Sigmoid colon (tissue), 7 donors: ENCODE results near the gene LACTBL1. TPM values are rescaled to one million over a fixed set of nuclear protein-coding genes. Genes with fewer than 3 reads are reported as not detected.

Source experiments
- DNase-seq: peaks from one replicate; pipeline ENCODE4 v3.0.0-alpha.2; 2019
- H3K27ac ChIP-seq, 4 donors: fragments of 200-600 bp; sonication (generic); one replicate each; pipeline ENCODE4 v1.5.1; 2016 to 2019; ENCODE audit warnings: mild to moderate bottlenecking in 1 of 4
- H3K27me3 ChIP-seq, 3 donors: fragments of 200-600 bp; sonication (generic); one replicate each; pipeline ENCODE4 v1.5.1; 2019; ENCODE audit warnings: mild to moderate bottlenecking in 1 of 3
- H3K36me3 ChIP-seq, 4 donors: fragments of 200-600 bp; sonication (generic); one replicate each; pipeline ENCODE4 v1.5.1; 2016 to 2019
- H3K4me1 ChIP-seq, 4 donors: fragments of 200-600 bp; sonication (generic); one replicate each; pipeline ENCODE4 v1.5.1; 2017 to 2019
- H3K4me3 ChIP-seq, 4 donors: fragments of 200-600 bp; sonication (generic); one replicate each; pipeline ENCODE4 v1.5.1; 2017 to 2019; ENCODE audit warnings: mild to moderate bottlenecking in 2 of 4, moderate library complexity in 1 of 4
- H3K9me3 ChIP-seq, 4 donors: fragments of 200-600 bp in 3 of 4; sonication (generic) in 3 of 4; one replicate each; pipeline versions ENCODE4 v1.5.1 to v1.6.1; 2013 to 2019
- CTCF ChIP-seq, 4 experiments: fragments of 450-650 bp in 3 of 4; fragments of 200-600 bp in 1 of 4; IDR thresholded peaks; one replicate each; pipeline ENCODE4 v1.5.1; 2016 to 2019; ENCODE audit warnings: antibody characterized with exemption in 4 of 4, mild to moderate bottlenecking in 3 of 4, moderate library complexity in 2 of 4
- EP300 ChIP-seq, 4 donors: sonication (generic); formaldehyde crosslinking; IDR thresholded peaks; one replicate each; pipeline ENCODE4 v1.6.1; 2017; ENCODE audit warnings: antibody characterized with exemption in 4 of 4
- POLR2A ChIP-seq, 2 donors: fragments of 450-650 bp; IDR thresholded peaks; one replicate each; pipeline ENCODE4 v1.6.1; 2016; ENCODE audit warnings: antibody characterized with exemption in 2 of 2, mild to moderate bottlenecking in 2 of 2, moderate library complexity in 2 of 2
- POLR2AphosphoS5 ChIP-seq, 4 donors: sonication (generic); formaldehyde crosslinking; IDR thresholded peaks; one replicate each; pipeline ENCODE4 v1.6.1; 2017; ENCODE audit warnings: antibody characterized with exemption in 4 of 4
- WGBS, 2 donors: extraction: QIAGEN DNeasy Blood & Tissue Kit; methylation state at CpG; one replicate each; pipeline ENCODE4 v1.1.7; 2013; 5-methylcytosine and 5-hydroxymethylcytosine counted together
- intact Hi-C: fragments of 100-400 bp; cut with DNase I; formaldehyde crosslinking; loops from one replicate; pipeline ENCODE4 v1.15.1; 2023
- polyA plus RNA-seq, 3 donors: library from polyadenylated mRNA; stranded (reverse); fragments of 200-250 nt; gene quantifications; one replicate each; pipeline ENCODE4 v1.2.3, GENCODE V29; 2013
- total RNA-seq, 4 donors: library from RNA; depleted of rRNA; stranded (reverse); fragments of >200 nt; gene quantifications; one replicate each; pipeline ENCODE4 v1.1.0, GENCODE V29; 2016
- donor health status: healthy with polysubstance abuse.
- donor health status: Bipolar disorder and iron deficiency.
- donor health status: healthy.

Gene LACTBL1
- total and polyA plus RNA-seq, 7 donors = not detected

DNA sequence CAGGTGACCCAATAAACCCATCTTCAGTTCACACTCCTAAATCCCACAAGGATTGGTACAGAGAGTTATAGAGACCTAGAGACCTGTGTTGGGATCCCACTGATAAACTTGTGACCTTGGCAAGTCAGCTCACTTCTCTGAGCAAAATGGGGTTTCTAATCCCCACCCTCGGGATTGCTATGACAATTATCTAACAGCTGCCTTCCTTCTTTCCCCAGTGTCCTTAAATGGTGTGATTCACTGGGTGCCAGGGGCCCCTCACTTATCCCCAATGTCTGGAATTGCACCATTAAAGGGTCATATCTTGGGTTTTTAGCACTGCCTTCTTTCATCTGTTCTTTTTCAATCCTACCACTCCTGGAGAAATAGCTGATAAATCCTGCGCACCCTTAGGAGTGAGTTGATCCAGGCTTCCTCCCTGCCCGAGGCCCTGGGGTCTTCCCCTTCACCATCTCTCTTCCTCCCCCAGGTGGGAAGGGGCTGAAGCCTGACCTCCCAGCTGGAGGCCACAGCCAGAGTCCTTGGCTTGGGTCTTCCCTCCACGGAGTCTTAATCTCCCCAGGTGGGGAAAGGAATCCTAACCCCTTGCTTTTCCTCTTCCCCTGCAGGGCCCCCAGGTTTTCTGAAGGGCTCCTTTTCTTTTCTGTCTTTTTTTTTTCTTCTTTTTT is 39.7 kb downstream of the LACTBL1 start:
- H3K4me3 ChIP-seq = no peak overlapping the region
- no peak overlapping the region for H3K27ac ChIP-seq
- DNase-seq = peak; percentile 29
- peaks cover 0 to 2% (median 0%) of the 10 kb centered on the region in 4 donors for H3K9me3 ChIP-seq
- H3K27me3 ChIP-seq = peaks cover 0 to 5% (median 0%) of the 10 kb centered on the region in 3 donors
- no peaks in the 10 kb centered on the region for H3K4me1 ChIP-seq
- intact Hi-C loops = loop anchor here (10.0 kb wide), 1 partner anchor 508 kb away; no protein-coding TSS in a partner anchor
- no peak for TF ChIP-seq EP300 (IDR thresholded peaks at IDR 0.05)
- TF ChIP-seq POLR2A (IDR thresholded peaks at IDR 0.05) = no peak
- no peak for TF ChIP-seq POLR2AphosphoS5 (IDR thresholded peaks at IDR 0.05)
- no peak for TF ChIP-seq CTCF (IDR thresholded peaks at IDR 0.05)
- no peaks in the 10 kb centered on the region for H3K36me3 ChIP-seq
- WGBS, 2 donors = 54 to 58% methylated on average over 4 of the region's 4 CpGs

- 26 to 43% methylated on average over 11 of the region's 11 CpGs for WGBS, 2 donors
These were observed 42.3 kb downstream of the LACTBL1 start for GRCh38 chr1:22930240-22930912.

DNA sequence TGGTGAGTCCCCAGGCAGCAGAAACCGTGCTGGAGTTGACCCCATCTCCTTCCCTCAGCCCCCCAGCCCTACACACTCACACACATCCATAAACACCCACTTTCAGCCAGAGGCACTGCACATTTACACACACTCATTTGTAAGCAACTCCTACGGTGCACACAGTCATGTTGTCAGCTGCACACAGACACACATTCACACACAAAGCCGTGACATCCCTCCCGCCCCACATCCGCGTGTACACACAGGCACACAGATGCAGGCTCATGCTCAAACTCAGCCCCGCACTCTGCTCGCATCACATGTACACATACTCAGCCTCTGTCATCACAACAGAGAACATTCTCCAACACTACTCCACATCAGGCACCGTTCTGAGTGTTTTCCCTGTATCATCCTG is 47.6 kb downstream of the LACTBL1 start:
- no peak for DNase-seq
- intact Hi-C loops = no loop called here
- Histone ChIP-seq H3K36me3 (no peaks in the 10 kb centered on the region), H3K9me3 (no peaks in the 10 kb centered on the region), H3K27me3 (no peaks in the 10 kb centered on the region), H3K27ac (no peak overlapping the region), H3K4me3 (no peak overlapping the region), H3K4me1 (no peaks in the 10 kb centered on the region)
- no peak for TF ChIP-seq EP300 (IDR thresholded peaks at IDR 0.05)
- no peak for TF ChIP-seq POLR2A (IDR thresholded peaks at IDR 0.05)
- TF ChIP-seq CTCF (IDR thresholded peaks at IDR 0.05) = no peak
- no peak for TF ChIP-seq POLR2AphosphoS5 (IDR thresholded peaks at IDR 0.05)
- WGBS, 2 donors = 59 to 66% methylated on average over 9 of the region's 9 CpGs

More at GRCh38 chr1:22930240-22930912, 42.3 kb downstream of the LACTBL1 start:
- intact Hi-C loops = loop anchor here (1.0 to 10.0 kb wide), 2 partner anchors 226 to 506 kb away; no protein-coding TSS in a partner anchor
- Histone ChIP-seq H3K36me3 (no peaks in the 10 kb centered on the region), H3K4me1 (no peaks in the 10 kb centered on the region), H3K4me3 (no peak overlapping the region), H3K27me3 (peaks cover 0 to 5% (median 0%) of the 10 kb centered on the region in 3 donors), H3K9me3 (peaks cover 0 to 2% (median 0%) of the 10 kb centered on the region in 4 donors), H3K27ac (no peak overlapping the region)
- DNase-seq = peak; percentile 63
- TF ChIP-seq POLR2A (IDR thresholded peaks at IDR 0.05) = no peak
- TF ChIP-seq EP300 (IDR thresholded peaks at IDR 0.05) = no peak
- TF ChIP-seq CTCF (IDR thresholded peaks at IDR 0.05) = peak in 3 of 4 experiments; percentile 59 to 60 (median 60)
- TF ChIP-seq POLR2AphosphoS5 (IDR thresholded peaks at IDR 0.05) = no peak

DNA sequence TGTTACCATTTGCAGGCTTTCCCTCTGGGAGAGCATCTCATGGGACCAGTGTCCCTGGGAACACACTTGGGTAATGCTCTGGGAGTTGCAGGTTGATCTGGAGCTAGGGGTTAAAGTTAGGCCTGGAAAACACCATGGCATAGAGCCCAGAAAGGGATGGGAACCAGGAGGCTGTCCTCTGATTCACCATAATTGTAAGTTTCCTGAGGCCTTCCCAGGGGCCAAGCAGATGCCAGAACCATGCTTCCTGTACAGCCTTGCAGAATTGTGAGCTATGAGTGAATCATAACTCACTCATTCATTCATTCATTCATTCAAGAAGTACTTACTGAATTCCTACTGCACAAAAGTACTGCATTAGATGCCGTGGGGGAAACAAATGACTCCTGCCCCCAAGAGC is 50.0 kb downstream of the LACTBL1 start:
- intact Hi-C loops = no loop called here
- WGBS, 2 donors = 94 to 97% methylated on average over 1 of the region's 1 CpG
- Histone ChIP-seq H3K9me3 (no peaks in the 10 kb centered on the region), H3K27ac (no peak overlapping the region), H3K27me3 (no peaks in the 10 kb centered on the region), H3K4me1 (no peaks in the 10 kb centered on the region), H3K4me3 (no peak overlapping the region), H3K36me3 (no peaks in the 10 kb centered on the region)
- TF ChIP-seq EP300 (IDR thresholded peaks at IDR 0.05) (no peak), CTCF (IDR thresholded peaks at IDR 0.05) (no peak), POLR2A (IDR thresholded peaks at IDR 0.05) (no peak)
- DNase-seq = no peak
